GM12873 (cell line): ENCODE results near the gene HELQ.

Experiments used
- CTCF ChIP-seq: IDR thresholded peaks from 2 replicates; pipeline ENCODE4 v1.5.1; 2012; ENCODE audit warnings: low read depth, mild to moderate bottlenecking, moderate library complexity, low read length, control low read depth; ENCODE audit not compliant: insufficient read depth; ENCODE audit errors: missing control alignments

Gene HELQ

GRCh38 chr4:83372931-83373330, 82.7 kb downstream of the HELQ start:
- TF ChIP-seq CTCF, result no peak

DNA sequence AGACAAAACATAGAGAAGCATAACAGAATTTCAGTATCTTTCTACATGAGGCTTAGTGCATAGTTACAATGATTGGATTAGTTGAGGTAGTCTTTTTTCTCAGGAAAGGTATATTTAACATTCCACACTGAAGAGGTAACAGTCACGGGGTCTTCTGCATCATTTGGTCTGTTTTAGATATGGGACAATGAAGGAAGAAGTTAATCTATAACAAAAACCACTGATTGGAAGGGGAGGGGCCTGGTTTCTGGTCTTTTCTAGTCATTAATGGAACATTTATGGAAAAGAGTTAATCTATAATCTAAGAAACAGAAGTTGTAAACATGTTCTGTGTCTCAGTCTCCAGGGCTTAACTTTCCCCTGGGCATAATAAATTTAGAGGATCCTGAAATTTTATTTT, 83.7 kb downstream of the HELQ start:
- no peak for TF ChIP-seq CTCF

DNA sequence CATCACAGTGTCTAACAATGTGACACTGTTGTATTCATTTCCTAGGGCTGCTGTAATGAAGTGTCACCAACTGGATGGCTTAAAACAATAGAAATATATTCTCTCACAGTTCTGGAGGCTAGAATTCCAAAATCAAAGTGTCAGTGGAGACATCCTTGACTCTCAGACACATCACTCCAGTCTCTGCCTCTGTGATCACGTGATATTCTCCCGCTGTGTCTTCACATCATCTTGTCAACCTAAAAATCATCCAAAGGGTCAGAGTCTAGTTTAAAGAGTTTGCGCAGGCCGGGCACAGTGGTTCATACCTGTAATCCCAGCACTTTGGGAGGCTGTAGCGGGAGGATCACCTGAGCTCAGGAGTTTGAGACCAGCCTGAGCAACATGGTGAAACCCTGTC, 84.4 kb downstream of the HELQ start:
- TF ChIP-seq CTCF, result no peak

- TF ChIP-seq CTCF, result no peak
Observed at GRCh38 chr4:83370640-83370906, 85.0 kb downstream of the HELQ start.

DNA sequence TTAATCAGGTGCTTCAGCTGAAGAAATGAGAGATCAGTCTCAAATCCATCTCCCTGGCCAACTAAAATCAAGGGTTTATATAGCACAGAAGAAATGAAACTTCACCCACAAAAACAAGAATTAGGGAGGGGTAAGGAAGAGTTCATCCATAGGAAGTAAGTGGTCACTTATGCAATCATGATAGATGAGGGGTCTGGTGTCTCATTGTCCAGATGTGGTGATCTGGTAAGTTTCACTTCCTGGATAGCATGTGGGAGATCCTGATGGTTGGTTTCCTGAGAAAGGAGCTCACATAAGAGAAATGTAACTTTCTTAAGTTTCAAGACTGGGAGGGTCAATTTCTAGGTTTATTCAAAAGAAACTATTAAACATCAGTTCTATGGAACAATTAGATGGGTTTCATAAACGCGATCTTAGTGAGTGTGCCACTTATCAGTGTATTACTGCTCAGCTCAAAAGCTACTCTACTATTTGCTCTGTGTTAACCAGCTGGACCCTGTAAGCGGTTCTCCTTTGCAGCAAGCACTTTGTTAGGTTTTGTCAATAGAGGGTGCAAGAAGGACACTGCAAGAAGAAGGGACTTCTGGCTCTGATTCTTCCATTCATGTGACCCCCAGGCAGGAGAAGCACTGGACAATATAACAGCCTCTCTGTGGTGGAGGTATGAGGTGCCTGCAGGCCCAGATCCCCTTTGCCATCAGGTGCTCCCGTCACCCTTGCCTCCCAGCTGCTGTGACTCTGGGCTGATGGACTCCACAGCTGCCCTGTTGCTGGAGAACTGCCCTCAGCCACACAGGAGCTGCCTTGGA, 85.6 kb downstream of the HELQ start:
- TF ChIP-seq CTCF, result no peak

DNA sequence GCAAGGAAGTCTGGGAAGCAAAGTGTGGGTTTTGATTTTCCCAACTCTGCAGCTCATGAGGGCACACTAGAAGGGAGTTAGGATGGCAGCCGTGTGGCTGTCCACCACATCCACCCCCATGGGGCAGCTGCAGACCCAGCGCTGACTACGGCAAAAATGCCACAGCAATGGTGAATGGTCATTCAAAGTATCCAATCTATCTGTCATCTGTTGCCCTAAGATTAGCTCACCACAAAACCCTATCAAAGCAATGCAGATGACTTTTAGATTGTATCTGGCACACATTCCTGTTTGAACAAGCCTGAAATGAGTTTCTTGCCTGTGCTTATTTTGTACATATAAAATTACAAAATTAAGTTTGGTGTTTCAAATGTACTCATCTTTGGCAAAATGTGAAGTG, 91.3 kb downstream of the HELQ start:
- no peak for TF ChIP-seq CTCF

DNA sequence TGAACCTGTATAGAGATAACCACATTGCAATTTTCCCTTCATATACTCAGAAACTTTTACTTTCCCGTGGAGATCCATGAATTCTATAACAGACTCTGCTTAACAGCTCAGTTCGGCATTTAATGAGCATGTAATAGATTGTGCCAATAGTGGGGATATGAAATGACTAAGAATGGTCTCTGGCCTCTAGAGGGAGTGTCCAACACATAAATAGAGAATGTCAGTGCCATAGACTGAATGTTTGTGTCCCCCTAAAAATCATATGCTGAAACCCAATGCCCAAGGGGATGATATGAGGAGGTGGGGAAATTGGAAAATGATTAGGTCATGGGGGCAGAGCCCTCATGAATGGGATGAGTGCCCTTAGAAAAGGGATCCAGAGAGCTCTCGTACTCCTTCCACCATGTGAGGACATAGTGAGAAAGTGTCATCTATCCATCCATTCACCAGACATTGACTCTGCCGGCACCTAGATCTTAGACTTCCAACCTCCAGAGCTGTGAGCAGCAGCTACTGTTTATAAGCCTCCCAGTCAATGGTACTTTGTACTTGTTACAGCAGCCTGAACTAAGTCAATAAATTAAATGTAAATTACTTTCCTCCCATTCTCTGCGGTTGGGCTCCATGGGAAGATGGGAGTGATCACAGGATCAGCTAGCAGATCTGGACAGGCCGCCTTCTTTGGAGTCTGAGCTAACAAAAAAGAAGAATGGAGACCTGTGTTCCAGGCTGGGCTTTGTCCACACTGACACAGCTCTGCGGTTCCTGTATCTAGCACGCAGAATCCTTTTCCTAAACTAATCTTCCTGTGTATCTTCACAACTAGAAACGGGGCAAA, 92.9 kb downstream of the HELQ start:
- peak; percentile 34 for TF ChIP-seq CTCF
